ENCODE data around the gene SEMA4D.

SEMA4D gene

GRCh38 chr9:89502038-89502601 lies 4.2 kb upstream of the SEMA4D start:
- H3K27me3 ChIP-seq (ENCODE audit: insufficient read depth, insufficient read length) = peaks cover under 1% of the 10 kb centered on the region
- TF ChIP-seq YY1 (IDR thresholded peaks at IDR 0.05; ENCODE audit: insufficient read depth, insufficient read length) (no peak), ZNF274 (IDR thresholded peaks at IDR 0.05; ENCODE audit: low read depth, low read length) (no peak), SUZ12 (IDR thresholded peaks at IDR 0.05; ENCODE audit: extremely low read depth, insufficient read depth, insufficient read length) (no peak)
- H3K9me3 ChIP-seq (ENCODE audit: insufficient read depth, low read length) = no peaks in the 10 kb centered on the region
- H3K4me1 ChIP-seq (ENCODE audit: insufficient read depth, insufficient read length) = peaks cover 12% of the 10 kb centered on the region
- H3K36me3 ChIP-seq (ENCODE audit: insufficient read depth, insufficient read length, low read length) = no peaks in the 10 kb centered on the region
- H3K4me3 ChIP-seq (ENCODE audit: insufficient read length, low read depth) = no peak overlapping the region
- DNase-seq (ENCODE audit: low read depth, low spot score) = no peak
- no peak overlapping the region for H3K9ac ChIP-seq (ENCODE audit: insufficient read length, low read depth)

- Histone ChIP-seq H3K9me3 (ENCODE audit: insufficient read depth, low read length) (no peaks in the 10 kb centered on the region), H3K9ac (ENCODE audit: insufficient read length, low read depth) (no peak overlapping the region), H3K36me3 (ENCODE audit: insufficient read depth, insufficient read length, low read length) (no peaks in the 10 kb centered on the region), H3K4me1 (ENCODE audit: insufficient read depth, insufficient read length) (peaks cover 17% of the 10 kb centered on the region), H3K27me3 (ENCODE audit: insufficient read depth, insufficient read length) (peaks cover 8% of the 10 kb centered on the region), H3K4me3 (ENCODE audit: insufficient read length, low read depth) (no peak overlapping the region)
- TF ChIP-seq SUZ12 (IDR thresholded peaks at IDR 0.05; ENCODE audit: extremely low read depth, insufficient read depth, insufficient read length) (no peak), YY1 (IDR thresholded peaks at IDR 0.05; ENCODE audit: insufficient read depth, insufficient read length) (no peak), ZNF274 (IDR thresholded peaks at IDR 0.05; ENCODE audit: low read depth, low read length) (no peak)
- DNase-seq (ENCODE audit: low read depth, low spot score) = no peak
Observed at GRCh38 chr9:89501311-89501898, 3.5 kb upstream of the SEMA4D start.

- peaks cover 23% of the 10 kb centered on the region for H3K4me1 ChIP-seq (ENCODE audit: insufficient read depth, insufficient read length)
- TF ChIP-seq YY1 (IDR thresholded peaks at IDR 0.05; ENCODE audit: insufficient read depth, insufficient read length) (no peak), ZNF274 (IDR thresholded peaks at IDR 0.05; ENCODE audit: low read depth, low read length) (no peak), SUZ12 (IDR thresholded peaks at IDR 0.05; ENCODE audit: extremely low read depth, insufficient read depth, insufficient read length) (no peak)
- peaks cover 11% of the 10 kb centered on the region for H3K27me3 ChIP-seq (ENCODE audit: insufficient read depth, insufficient read length)
Observed at GRCh38 chr9:89500008-89500407, 2.1 kb upstream of the SEMA4D start.

GRCh38 chr9:89498852-89499480 lies 1.1 kb upstream of the SEMA4D start:
- DNase-seq (ENCODE audit: low read depth, low spot score) = no peak
- Histone ChIP-seq H3K9ac (ENCODE audit: insufficient read length, low read depth) (peak overlapping the region; percentile 43), H3K27me3 (ENCODE audit: insufficient read depth, insufficient read length) (peaks cover 11% of the 10 kb centered on the region), H3K4me1 (ENCODE audit: insufficient read depth, insufficient read length) (peaks cover 23% of the 10 kb centered on the region), H3K36me3 (ENCODE audit: insufficient read depth, insufficient read length, low read length) (no peaks in the 10 kb centered on the region), H3K9me3 (ENCODE audit: insufficient read depth, low read length) (no peaks in the 10 kb centered on the region), H3K4me3 (ENCODE audit: insufficient read length, low read depth) (no peak overlapping the region)
- TF ChIP-seq ZNF274 (IDR thresholded peaks at IDR 0.05; ENCODE audit: low read depth, low read length) = no peak
- no peak for TF ChIP-seq SUZ12 (IDR thresholded peaks at IDR 0.05; ENCODE audit: extremely low read depth, insufficient read depth, insufficient read length)
- no peak for TF ChIP-seq YY1 (IDR thresholded peaks at IDR 0.05; ENCODE audit: insufficient read depth, insufficient read length)

More at GRCh38 chr9:89500008-89500407, 2.1 kb upstream of the SEMA4D start:
- DNase-seq (ENCODE audit: low read depth, low spot score) = no peak
- Histone ChIP-seq H3K9me3 (ENCODE audit: insufficient read depth, low read length) (no peaks in the 10 kb centered on the region), H3K36me3 (ENCODE audit: insufficient read depth, insufficient read length, low read length) (no peaks in the 10 kb centered on the region), H3K9ac (ENCODE audit: insufficient read length, low read depth) (no peak overlapping the region), H3K4me3 (ENCODE audit: insufficient read length, low read depth) (no peak overlapping the region)

GRCh38 chr9:89497257-89497963 lies 503 bp downstream of the SEMA4D start:
- peaks cover 11% of the 10 kb centered on the region for H3K27me3 ChIP-seq (ENCODE audit: insufficient read depth, insufficient read length)
- peak overlapping the region; percentile 66 for H3K4me3 ChIP-seq (ENCODE audit: insufficient read length, low read depth)
- TF ChIP-seq YY1 (IDR thresholded peaks at IDR 0.05; ENCODE audit: insufficient read depth, insufficient read length) = no peak
- TF ChIP-seq ZNF274 (IDR thresholded peaks at IDR 0.05; ENCODE audit: low read depth, low read length) = no peak
- TF ChIP-seq SUZ12 (IDR thresholded peaks at IDR 0.05; ENCODE audit: extremely low read depth, insufficient read depth, insufficient read length) = no peak
- H3K4me1 ChIP-seq (ENCODE audit: insufficient read depth, insufficient read length) = peaks cover 27% of the 10 kb centered on the region
- no peaks in the 10 kb centered on the region for H3K36me3 ChIP-seq (ENCODE audit: insufficient read depth, insufficient read length, low read length)
- no peak for DNase-seq (ENCODE audit: low read depth, low spot score)
- H3K9ac ChIP-seq (ENCODE audit: insufficient read length, low read depth) = peak overlapping the region; percentile 71
- no peaks in the 10 kb centered on the region for H3K9me3 ChIP-seq (ENCODE audit: insufficient read depth, low read length)

GRCh38 chr9:89496645-89497256 lies 1.2 kb downstream of the SEMA4D start:
- peak overlapping the region; percentile 66 for H3K4me3 ChIP-seq (ENCODE audit: insufficient read length, low read depth)
- peak overlapping the region; percentile 71 for H3K9ac ChIP-seq (ENCODE audit: insufficient read length, low read depth)
- H3K27me3 ChIP-seq (ENCODE audit: insufficient read depth, insufficient read length) = peaks cover 11% of the 10 kb centered on the region
- no peaks in the 10 kb centered on the region for H3K9me3 ChIP-seq (ENCODE audit: insufficient read depth, low read length)
- TF ChIP-seq SUZ12 (IDR thresholded peaks at IDR 0.05; ENCODE audit: extremely low read depth, insufficient read depth, insufficient read length) = no peak
- no peak for TF ChIP-seq YY1 (IDR thresholded peaks at IDR 0.05; ENCODE audit: insufficient read depth, insufficient read length)
- DNase-seq (ENCODE audit: low read depth, low spot score) = no peak
- H3K36me3 ChIP-seq (ENCODE audit: insufficient read depth, insufficient read length, low read length) = no peaks in the 10 kb centered on the region
- H3K4me1 ChIP-seq (ENCODE audit: insufficient read depth, insufficient read length) = peaks cover 27% of the 10 kb centered on the region

Data from NT2/D1 (cell line).